Glutamatergic neuron (in vitro differentiated cells): ENCODE results near the gene SHROOM2. TPM values are rescaled to one million over a fixed set of nuclear protein-coding genes. Genes with fewer than 3 reads are reported as not detected.

Experiments
- DNase-seq: peaks from one replicate; pipeline ENCODE4 v3.0.0; 2022
- H3K27ac Mint-ChIP-seq: one replicate; pipeline ENCODE4 v1.8.0; 2020; ENCODE audit warnings: mild to moderate bottlenecking, mixed read lengths, inconsistent platforms; ENCODE audit not compliant: unreplicated experiment
- H3K27me3 Mint-ChIP-seq: one replicate; pipeline ENCODE4 v1.8.0; 2020; ENCODE audit warnings: mild to moderate bottlenecking, moderate library complexity, mixed read lengths, inconsistent platforms; ENCODE audit not compliant: unreplicated experiment
- H3K36me3 Mint-ChIP-seq: one replicate; pipeline ENCODE4 v1.8.0; 2020; ENCODE audit warnings: mild to moderate bottlenecking, mixed read lengths, inconsistent platforms; ENCODE audit not compliant: unreplicated experiment
- H3K4me1 Mint-ChIP-seq: one replicate; pipeline ENCODE4 v1.8.0; 2020; ENCODE audit warnings: mild to moderate bottlenecking, low read depth, mixed read lengths, inconsistent platforms; ENCODE audit not compliant: unreplicated experiment
- H3K4me3 Mint-ChIP-seq: one replicate; pipeline ENCODE4 v1.8.0; 2020; ENCODE audit warnings: mild to moderate bottlenecking, mixed read lengths, inconsistent platforms; ENCODE audit not compliant: unreplicated experiment
- H3K9me3 Mint-ChIP-seq: one replicate; pipeline ENCODE4 v1.8.0; 2020; ENCODE audit warnings: mild to moderate bottlenecking, moderate library complexity, mixed read lengths, inconsistent platforms; ENCODE audit not compliant: unreplicated experiment
- total RNA-seq: library from RNA; stranded (reverse); fragmentation: NEBNext Ultra II Directional; extraction: Animal tissue kit (Norgen Biotek cat#: 25700); gene quantifications from one replicate; pipeline ENCODE4 v1.2.1, GENCODE V29; 2021; ENCODE audit not compliant: unreplicated experiment
- TF ChIP-seq, protein P1 (sequence below): fragments of 200-600 bp; sonication (generic); IDR thresholded peaks from one replicate; pipeline ENCODE4 v1.5.0; 2021; ENCODE audit not compliant: partially characterized antibody, unreplicated experiment

SHROOM2 gene
- total RNA-seq, 1 donor from 2014 or later, result 3.1 TPM

DNA sequence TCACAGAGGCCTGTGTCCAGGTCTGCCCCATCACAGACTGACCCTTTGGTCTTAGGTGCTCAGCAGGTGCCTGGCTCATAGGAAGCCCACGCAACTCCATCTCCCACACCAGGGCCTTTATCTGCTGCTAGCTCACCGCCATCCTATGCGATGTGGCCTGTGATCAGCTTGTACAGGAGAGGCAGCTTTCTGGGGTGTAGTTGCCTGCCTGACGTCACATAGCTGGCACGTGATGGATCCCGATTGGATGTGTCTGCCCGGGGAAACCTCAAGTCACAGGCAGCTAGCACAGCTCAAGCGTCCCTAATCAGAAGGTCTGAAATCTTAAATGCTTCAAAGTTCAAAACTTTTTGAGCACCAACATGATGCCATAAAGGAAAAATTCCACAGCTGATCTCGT, 139.8 kb downstream of the SHROOM2 start:
- peaks cover 11% of the 10 kb centered on the region for H3K4me1 Mint-ChIP-seq
- no peaks in the 10 kb centered on the region for H3K27me3 Mint-ChIP-seq
- H3K9me3 Mint-ChIP-seq, result peaks cover 4% of the 10 kb centered on the region
- TF ChIP-seq, protein P1, sequence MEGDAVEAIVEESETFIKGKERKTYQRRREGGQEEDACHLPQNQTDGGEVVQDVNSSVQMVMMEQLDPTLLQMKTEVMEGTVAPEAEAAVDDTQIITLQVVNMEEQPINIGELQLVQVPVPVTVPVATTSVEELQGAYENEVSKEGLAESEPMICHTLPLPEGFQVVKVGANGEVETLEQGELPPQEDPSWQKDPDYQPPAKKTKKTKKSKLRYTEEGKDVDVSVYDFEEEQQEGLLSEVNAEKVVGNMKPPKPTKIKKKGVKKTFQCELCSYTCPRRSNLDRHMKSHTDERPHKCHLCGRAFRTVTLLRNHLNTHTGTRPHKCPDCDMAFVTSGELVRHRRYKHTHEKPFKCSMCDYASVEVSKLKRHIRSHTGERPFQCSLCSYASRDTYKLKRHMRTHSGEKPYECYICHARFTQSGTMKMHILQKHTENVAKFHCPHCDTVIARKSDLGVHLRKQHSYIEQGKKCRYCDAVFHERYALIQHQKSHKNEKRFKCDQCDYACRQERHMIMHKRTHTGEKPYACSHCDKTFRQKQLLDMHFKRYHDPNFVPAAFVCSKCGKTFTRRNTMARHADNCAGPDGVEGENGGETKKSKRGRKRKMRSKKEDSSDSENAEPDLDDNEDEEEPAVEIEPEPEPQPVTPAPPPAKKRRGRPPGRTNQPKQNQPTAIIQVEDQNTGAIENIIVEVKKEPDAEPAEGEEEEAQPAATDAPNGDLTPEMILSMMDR, result no peak
- no peak overlapping the region for H3K27ac Mint-ChIP-seq
- H3K36me3 Mint-ChIP-seq, result no peaks in the 10 kb centered on the region
- no peak for DNase-seq
- H3K4me3 Mint-ChIP-seq, result no peak overlapping the region

DNA sequence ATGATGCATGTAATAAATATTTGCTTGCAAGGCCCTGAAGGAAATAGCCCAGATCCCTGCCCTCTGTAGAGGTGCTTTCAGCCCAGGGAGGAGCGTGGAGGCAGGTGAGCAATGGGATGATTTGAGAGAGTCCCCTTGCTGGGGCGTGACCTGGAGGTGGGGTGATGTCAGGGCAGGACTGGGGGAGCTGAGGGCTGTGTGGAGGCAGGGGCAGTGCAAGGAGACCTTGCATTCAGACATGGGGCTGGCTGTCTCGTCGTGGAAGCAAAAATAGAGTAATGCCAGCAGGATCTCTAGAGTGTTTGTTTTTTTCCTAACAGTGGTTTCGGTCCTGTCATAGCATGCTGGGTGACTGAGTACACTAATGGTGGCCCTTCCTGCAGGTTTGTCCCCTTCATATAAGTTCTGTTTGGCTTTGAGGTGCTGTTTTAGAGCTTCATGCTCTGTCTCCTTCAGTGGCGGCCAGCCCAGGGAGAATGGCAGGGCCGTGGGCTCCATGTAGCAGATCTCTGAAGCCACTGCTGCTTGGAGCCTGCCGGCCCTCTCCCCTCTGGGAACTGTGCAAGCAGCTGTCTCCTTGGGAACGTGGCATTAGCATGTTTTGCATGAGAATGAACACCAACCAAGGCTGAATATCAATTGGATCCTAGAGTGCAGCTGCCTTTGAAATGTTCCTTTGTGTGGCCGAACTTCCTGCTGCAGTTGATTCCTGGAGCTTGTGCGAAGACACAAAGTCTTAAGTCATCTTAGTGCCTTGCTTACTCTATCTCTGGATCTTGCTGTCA, 141.7 kb downstream of the SHROOM2 start:
- TF ChIP-seq, protein P1, result no peak
- no peaks in the 10 kb centered on the region for H3K27me3 Mint-ChIP-seq
- H3K27ac Mint-ChIP-seq, result peak overlapping the region; percentile 94
- peaks cover 4% of the 10 kb centered on the region for H3K9me3 Mint-ChIP-seq
- no peaks in the 10 kb centered on the region for H3K36me3 Mint-ChIP-seq
- peak overlapping the region; percentile 74 for H3K4me3 Mint-ChIP-seq
- DNase-seq, result peak; percentile 58
- H3K4me1 Mint-ChIP-seq, result peaks cover 11% of the 10 kb centered on the region

DNA sequence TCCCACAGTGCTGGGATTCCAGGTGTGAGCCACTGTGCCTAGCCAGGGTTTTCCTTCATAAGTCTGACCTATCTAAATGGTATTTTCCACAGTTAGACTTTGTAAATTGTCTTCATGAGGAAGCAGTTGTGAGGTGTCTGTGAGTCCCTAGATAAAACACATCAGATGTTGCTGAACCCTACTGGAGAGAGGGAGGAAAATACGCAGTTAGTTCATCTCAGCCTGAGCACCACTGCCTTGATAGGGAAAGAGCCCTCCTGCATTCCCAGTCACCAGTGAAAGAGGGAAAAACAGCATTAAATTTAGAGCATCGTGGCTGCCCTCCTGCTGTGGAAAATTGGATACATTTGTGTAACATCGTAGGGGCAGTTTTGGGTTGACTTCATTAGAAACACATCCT, 149.2 kb downstream of the SHROOM2 start:
- H3K4me1 Mint-ChIP-seq, result peaks cover 2% of the 10 kb centered on the region
- H3K27ac Mint-ChIP-seq, result no peak overlapping the region
- H3K9me3 Mint-ChIP-seq, result no peaks in the 10 kb centered on the region
- no peak for DNase-seq
- no peaks in the 10 kb centered on the region for H3K27me3 Mint-ChIP-seq
- TF ChIP-seq, protein P1, result no peak
- no peak overlapping the region for H3K4me3 Mint-ChIP-seq
- no peaks in the 10 kb centered on the region for H3K36me3 Mint-ChIP-seq

DNA sequence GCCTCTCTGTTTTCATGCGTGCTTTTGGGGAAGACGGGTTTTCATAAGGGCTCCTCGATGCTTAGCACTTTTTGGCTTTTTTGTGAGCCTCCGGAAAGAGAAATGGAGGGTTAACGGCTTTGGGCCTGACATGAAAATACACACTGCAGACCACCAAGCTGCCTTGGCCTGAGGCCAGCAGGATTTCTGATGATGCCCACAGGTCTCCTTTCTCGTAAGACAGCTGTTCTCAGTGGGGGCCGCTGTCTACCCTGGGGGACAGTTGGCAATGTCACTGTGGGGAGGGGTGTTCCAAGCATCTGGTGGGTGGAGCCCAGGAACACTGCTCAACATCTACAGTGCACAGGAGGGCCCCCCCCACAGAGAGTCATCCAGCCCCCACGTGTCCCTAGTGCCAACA, 151.5 kb downstream of the SHROOM2 start:
- H3K27ac Mint-ChIP-seq, result no peak overlapping the region
- TF ChIP-seq, protein P1, result no peak
- peaks cover 2% of the 10 kb centered on the region for H3K4me1 Mint-ChIP-seq
- H3K4me3 Mint-ChIP-seq, result no peak overlapping the region
- DNase-seq, result no peak
- no peaks in the 10 kb centered on the region for H3K36me3 Mint-ChIP-seq
- no peaks in the 10 kb centered on the region for H3K9me3 Mint-ChIP-seq
- no peaks in the 10 kb centered on the region for H3K27me3 Mint-ChIP-seq

DNA sequence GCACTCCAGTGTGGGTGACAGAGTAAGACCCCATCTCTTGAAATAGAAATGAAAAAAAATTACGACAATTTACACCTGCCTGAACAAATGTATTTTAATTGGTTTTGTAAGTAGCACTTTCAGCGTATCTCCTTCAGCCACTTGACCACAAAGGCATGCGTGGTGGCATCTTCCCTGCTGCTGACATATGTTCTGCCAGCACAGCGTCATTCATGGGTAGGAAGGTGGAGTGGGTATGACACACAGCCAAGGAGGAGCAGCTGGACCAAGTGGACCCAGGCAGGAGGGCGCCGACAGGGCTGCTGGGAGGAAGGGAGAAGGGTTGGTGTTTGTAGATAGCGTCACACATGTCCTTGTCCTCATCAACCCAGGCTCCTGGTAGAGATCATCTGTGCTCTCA, 152.3 kb downstream of the SHROOM2 start:
- peaks cover 2% of the 10 kb centered on the region for H3K4me1 Mint-ChIP-seq
- TF ChIP-seq, protein P1, result no peak
- H3K36me3 Mint-ChIP-seq, result no peaks in the 10 kb centered on the region
- H3K27ac Mint-ChIP-seq, result no peak overlapping the region
- H3K27me3 Mint-ChIP-seq, result no peaks in the 10 kb centered on the region
- H3K4me3 Mint-ChIP-seq, result no peak overlapping the region
- H3K9me3 Mint-ChIP-seq, result no peaks in the 10 kb centered on the region
- no peak for DNase-seq
